Measurements from ENCODE around the gene SAMM50. TPM values are rescaled to one million over a fixed set of nuclear protein-coding genes. Genes with fewer than 3 reads are reported as not detected.

SAMM50 gene
- total and polyA plus RNA-seq, 2 experiments from 2014 or later = 37.6 to 53.5 TPM

DNA sequence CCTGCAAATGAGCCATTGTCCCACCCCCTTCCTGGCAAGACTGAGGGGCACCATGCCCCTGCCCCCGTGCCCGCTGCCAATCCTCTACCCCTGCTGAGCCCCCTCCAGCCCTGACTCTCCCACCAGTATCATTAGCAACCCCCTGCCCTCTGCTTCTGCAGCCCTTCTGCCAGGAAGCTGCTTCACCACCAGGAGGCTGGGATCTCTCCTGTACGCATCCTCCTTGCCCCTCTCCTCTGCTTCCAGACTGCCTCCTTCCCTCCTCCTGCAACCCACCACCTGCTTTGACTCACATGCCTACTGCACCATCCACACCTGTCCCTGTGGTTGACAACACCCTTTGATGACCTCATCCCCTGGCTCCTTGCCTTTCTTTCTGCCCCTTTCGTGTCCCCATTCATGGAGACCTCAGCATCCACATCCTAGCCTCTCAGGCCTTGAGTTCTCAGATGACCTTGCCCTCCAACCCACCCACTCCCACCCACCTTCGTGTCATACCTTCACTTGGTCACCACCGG lies 45.0 kb upstream of the SAMM50 start:
- Histone ChIP-seq H4K20me1 (ENCODE audit: insufficient read depth, poor library complexity, severe bottlenecking) (no peaks in the 10 kb centered on the region), H3K9me2 (replicated peaks; ENCODE audit: insufficient read depth) (no peaks in the 10 kb centered on the region), H3K4me1 (ENCODE audit: insufficient read depth) (no peaks in the 10 kb centered on the region), H3K4me3 (no peak overlapping the region), H3K36me3 (replicated peaks; ENCODE audit: insufficient read depth, low read depth) (no peaks in the 10 kb centered on the region), H3K27me3 (peaks cover 3% of the 10 kb centered on the region), H3K27ac (no peak overlapping the region), H3K4me2 (no peak overlapping the region), H3K79me2 (no peaks in the 10 kb centered on the region), H2AFZ (no peak overlapping the region), H3K9me3 (ENCODE audit: low read depth) (no peaks in the 10 kb centered on the region)
- DNase-seq (ENCODE audit: low spot score) = no peak
- 63% methylated on average over 6 of the region's 6 CpGs for WGBS (ENCODE audit: low lambda C conversion rate, missing lambda C conversion rate)
- TF ChIP-seq EZH2phosphoT487 (IDR thresholded peaks at IDR 0.05; ENCODE audit: low read depth, severe bottlenecking, unreplicated experiment) = no peak
- TF ChIP-seq EZH2 (IDR thresholded peaks at IDR 0.05; ENCODE audit: borderline replicate concordance) = no peak
- TF ChIP-seq, protein P1, sequence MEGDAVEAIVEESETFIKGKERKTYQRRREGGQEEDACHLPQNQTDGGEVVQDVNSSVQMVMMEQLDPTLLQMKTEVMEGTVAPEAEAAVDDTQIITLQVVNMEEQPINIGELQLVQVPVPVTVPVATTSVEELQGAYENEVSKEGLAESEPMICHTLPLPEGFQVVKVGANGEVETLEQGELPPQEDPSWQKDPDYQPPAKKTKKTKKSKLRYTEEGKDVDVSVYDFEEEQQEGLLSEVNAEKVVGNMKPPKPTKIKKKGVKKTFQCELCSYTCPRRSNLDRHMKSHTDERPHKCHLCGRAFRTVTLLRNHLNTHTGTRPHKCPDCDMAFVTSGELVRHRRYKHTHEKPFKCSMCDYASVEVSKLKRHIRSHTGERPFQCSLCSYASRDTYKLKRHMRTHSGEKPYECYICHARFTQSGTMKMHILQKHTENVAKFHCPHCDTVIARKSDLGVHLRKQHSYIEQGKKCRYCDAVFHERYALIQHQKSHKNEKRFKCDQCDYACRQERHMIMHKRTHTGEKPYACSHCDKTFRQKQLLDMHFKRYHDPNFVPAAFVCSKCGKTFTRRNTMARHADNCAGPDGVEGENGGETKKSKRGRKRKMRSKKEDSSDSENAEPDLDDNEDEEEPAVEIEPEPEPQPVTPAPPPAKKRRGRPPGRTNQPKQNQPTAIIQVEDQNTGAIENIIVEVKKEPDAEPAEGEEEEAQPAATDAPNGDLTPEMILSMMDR (IDR thresholded peaks at IDR 0.05; ENCODE audit: poor library complexity) = no peak

DNA sequence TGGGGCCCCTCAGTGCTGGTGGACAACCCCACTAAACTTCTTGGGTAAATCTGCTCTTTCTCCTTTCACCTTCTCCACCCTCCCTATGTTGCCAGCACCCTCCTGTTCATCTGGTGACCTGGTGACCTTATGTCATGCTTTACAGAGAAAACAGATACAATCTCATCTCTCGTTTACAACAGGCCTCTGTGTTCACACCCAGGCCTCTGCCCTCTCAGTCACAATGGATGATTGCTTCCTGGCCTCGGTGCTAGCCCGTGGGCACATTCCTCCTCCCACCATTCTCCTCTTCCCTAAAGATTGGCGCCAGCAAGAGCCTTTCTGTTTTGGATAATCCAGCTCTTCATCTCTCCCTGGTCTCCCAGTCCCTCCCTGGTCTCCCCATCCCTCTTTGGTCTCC lies 43.9 kb upstream of the SAMM50 start:
- WGBS (ENCODE audit: low lambda C conversion rate, missing lambda C conversion rate) = 13% methylated on average over 4 of the region's 4 CpGs
- Histone ChIP-seq H3K4me1 (ENCODE audit: insufficient read depth) (no peaks in the 10 kb centered on the region), H4K20me1 (ENCODE audit: insufficient read depth, poor library complexity, severe bottlenecking) (no peaks in the 10 kb centered on the region), H3K79me2 (no peaks in the 10 kb centered on the region), H3K36me3 (replicated peaks; ENCODE audit: insufficient read depth, low read depth) (no peaks in the 10 kb centered on the region), H3K4me3 (no peak overlapping the region), H3K9me2 (replicated peaks; ENCODE audit: insufficient read depth) (no peaks in the 10 kb centered on the region), H3K27me3 (peaks cover 3% of the 10 kb centered on the region), H3K27ac (no peak overlapping the region), H3K4me2 (no peak overlapping the region), H3K9me3 (ENCODE audit: low read depth) (no peaks in the 10 kb centered on the region), H2AFZ (no peak overlapping the region)
- TF ChIP-seq EZH2phosphoT487 (IDR thresholded peaks at IDR 0.05; ENCODE audit: low read depth, severe bottlenecking, unreplicated experiment) (no peak), EZH2 (IDR thresholded peaks at IDR 0.05; ENCODE audit: borderline replicate concordance) (no peak)
- TF ChIP-seq, protein P1 (IDR thresholded peaks at IDR 0.05; ENCODE audit: poor library complexity) = no peak
- DNase-seq (ENCODE audit: low spot score) = no peak

DNA sequence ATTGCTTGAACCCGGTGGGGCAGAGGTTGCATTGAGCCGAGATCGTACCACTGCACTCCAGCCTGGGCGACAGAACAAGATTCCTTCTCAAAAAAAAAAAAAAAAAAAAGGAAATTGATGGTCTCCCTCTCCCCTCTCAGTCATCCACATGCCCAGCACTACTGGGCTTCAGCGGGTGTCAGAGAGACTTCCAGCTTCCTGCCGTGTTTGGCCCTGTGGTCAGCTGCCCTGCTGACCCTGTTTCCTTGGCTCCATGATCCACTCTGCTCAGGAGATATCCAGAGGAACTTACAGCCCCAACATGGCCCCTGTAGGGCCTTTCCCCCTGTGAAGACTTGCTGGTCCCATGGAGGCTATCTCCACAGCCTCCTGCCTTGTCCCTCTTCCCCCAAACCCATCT lies 37.7 kb upstream of the SAMM50 start:
- Histone ChIP-seq H3K27me3 (no peaks in the 10 kb centered on the region), H4K20me1 (ENCODE audit: insufficient read depth, poor library complexity, severe bottlenecking) (no peaks in the 10 kb centered on the region), H3K36me3 (replicated peaks; ENCODE audit: insufficient read depth, low read depth) (no peaks in the 10 kb centered on the region), H3K9me2 (replicated peaks; ENCODE audit: insufficient read depth) (no peaks in the 10 kb centered on the region), H3K4me1 (ENCODE audit: insufficient read depth) (no peaks in the 10 kb centered on the region), H3K4me2 (no peak overlapping the region), H3K79me2 (no peaks in the 10 kb centered on the region), H2AFZ (no peak overlapping the region), H3K4me3 (no peak overlapping the region), H3K27ac (no peak overlapping the region), H3K9me3 (ENCODE audit: low read depth) (no peaks in the 10 kb centered on the region)
- TF ChIP-seq EZH2phosphoT487 (IDR thresholded peaks at IDR 0.05; ENCODE audit: low read depth, severe bottlenecking, unreplicated experiment) (no peak), EZH2 (IDR thresholded peaks at IDR 0.05; ENCODE audit: borderline replicate concordance) (no peak)
- TF ChIP-seq, protein P1 (IDR thresholded peaks at IDR 0.05; ENCODE audit: poor library complexity) = no peak
- 88% methylated on average over 6 of the region's 6 CpGs for WGBS (ENCODE audit: low lambda C conversion rate, missing lambda C conversion rate)
- DNase-seq (ENCODE audit: low spot score) = no peak

Measured in hepatocyte (in vitro differentiated cells).